ENCODE data around the gene MYO1G. TPM values are rescaled to one million over a fixed set of nuclear protein-coding genes. Genes with fewer than 3 reads are reported as not detected.
A peak's percentile ranks its signal among the peaks of the same experiment; 100 is the strongest.

The MYO1G gene
- total and polyA plus RNA-seq, 9 of the 15 experiments (the other 6 are each of a cell fraction or from before 2014, with no cell fraction given) = 0.03 to 0.62 (median 0.13) TPM; not detected in 1

DNA sequence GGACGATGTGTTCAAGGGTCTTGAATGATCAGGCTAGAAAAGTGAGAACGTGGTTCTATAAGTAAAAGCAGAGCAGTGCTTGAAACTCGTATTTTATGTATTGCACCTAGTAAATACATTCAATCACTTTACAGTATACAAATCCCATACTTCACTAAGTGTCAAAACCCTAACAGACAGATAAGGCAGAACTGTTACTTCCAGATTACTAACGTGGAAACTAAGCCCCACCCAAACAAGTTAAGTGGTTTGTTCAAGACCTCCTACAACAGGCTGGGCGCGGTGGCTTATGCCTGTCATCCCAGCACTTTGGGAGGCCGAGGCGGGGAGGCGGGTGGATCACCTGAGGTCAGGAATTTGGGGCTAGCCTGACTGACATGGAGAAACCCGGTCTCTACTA, 9.2 kb upstream of the MYO1G start (continued):
- TF ChIP-seq, protein P1, sequence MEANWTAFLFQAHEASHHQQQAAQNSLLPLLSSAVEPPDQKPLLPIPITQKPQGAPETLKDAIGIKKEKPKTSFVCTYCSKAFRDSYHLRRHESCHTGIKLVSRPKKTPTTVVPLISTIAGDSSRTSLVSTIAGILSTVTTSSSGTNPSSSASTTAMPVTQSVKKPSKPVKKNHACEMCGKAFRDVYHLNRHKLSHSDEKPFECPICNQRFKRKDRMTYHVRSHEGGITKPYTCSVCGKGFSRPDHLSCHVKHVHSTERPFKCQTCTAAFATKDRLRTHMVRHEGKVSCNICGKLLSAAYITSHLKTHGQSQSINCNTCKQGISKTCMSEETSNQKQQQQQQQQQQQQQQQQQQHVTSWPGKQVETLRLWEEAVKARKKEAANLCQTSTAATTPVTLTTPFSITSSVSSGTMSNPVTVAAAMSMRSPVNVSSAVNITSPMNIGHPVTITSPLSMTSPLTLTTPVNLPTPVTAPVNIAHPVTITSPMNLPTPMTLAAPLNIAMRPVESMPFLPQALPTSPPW (CRISPR knock-in tag; IDR thresholded peaks at IDR 0.05) = peak; percentile 37
- TF ChIP-seq ZNF3 (CRISPR knock-in tag; IDR thresholded peaks at IDR 0.05) (no peak), MYC (IDR thresholded peaks at IDR 0.05; ENCODE audit: low read depth, low read length) (0 out of 2 replicates have a peak, but pooled peaks have one; percentile 24), MYC (CRISPR knock-in tag; IDR thresholded peaks at IDR 0.05; ENCODE audit: borderline replicate concordance, low read depth) (no peak), RBM25 (IDR thresholded peaks at IDR 0.05; ENCODE audit: low read depth, low read length, severe bottlenecking) (no peak), POLR2B (IDR thresholded peaks at IDR 0.05; ENCODE audit: low read depth, partially characterized antibody) (no peak), SAFB2 (IDR thresholded peaks at IDR 0.05; ENCODE audit: borderline replicate concordance, low read depth, low read length, severe bottlenecking) (no peak), ZNF354B (CRISPR knock-in tag; IDR thresholded peaks at IDR 0.05) (no peak), EP300 (IDR thresholded peaks at IDR 0.05; ENCODE audit: low read length) (peak; percentile 79), RUNX1 (IDR thresholded peaks at IDR 0.05; ENCODE audit: low read depth) (no peak), ZBTB1 (CRISPR knock-in tag; IDR thresholded peaks at IDR 0.05; ENCODE audit: borderline replicate concordance, low read depth) (no peak), HDAC3 (IDR thresholded peaks at IDR 0.05; ENCODE audit: borderline replicate concordance, partially characterized antibody) (peak; percentile 83), IFI16 (CRISPR knock-in tag; IDR thresholded peaks at IDR 0.05) (no peak), POLR2H (tag; IDR thresholded peaks at IDR 0.05; ENCODE audit: low read depth) (no peak), DPF2 (IDR thresholded peaks at IDR 0.05) (peak; percentile 84; the same call in 1 of the 2 replicates)
- TF ChIP-seq, protein P2, sequence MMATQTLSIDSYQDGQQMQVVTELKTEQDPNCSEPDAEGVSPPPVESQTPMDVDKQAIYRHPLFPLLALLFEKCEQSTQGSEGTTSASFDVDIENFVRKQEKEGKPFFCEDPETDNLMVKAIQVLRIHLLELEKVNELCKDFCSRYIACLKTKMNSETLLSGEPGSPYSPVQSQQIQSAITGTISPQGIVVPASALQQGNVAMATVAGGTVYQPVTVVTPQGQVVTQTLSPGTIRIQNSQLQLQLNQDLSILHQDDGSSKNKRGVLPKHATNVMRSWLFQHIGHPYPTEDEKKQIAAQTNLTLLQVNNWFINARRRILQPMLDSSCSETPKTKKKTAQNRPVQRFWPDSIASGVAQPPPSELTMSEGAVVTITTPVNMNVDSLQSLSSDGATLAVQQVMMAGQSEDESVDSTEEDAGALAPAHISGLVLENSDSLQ (IDR thresholded peaks at IDR 0.05) = peak; percentile 88
- TF ChIP-seq, protein P3, sequence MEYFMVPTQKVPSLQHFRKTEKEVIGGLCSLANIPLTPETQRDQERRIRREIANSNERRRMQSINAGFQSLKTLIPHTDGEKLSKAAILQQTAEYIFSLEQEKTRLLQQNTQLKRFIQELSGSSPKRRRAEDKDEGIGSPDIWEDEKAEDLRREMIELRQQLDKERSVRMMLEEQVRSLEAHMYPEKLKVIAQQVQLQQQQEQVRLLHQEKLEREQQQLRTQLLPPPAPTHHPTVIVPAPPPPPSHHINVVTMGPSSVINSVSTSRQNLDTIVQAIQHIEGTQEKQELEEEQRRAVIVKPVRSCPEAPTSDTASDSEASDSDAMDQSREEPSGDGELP (CRISPR knock-in tag; IDR thresholded peaks at IDR 0.05; ENCODE audit: borderline replicate concordance) = peak; percentile 37; the same call in 1 of the 2 replicates
- TF ChIP-seq, protein P4, sequence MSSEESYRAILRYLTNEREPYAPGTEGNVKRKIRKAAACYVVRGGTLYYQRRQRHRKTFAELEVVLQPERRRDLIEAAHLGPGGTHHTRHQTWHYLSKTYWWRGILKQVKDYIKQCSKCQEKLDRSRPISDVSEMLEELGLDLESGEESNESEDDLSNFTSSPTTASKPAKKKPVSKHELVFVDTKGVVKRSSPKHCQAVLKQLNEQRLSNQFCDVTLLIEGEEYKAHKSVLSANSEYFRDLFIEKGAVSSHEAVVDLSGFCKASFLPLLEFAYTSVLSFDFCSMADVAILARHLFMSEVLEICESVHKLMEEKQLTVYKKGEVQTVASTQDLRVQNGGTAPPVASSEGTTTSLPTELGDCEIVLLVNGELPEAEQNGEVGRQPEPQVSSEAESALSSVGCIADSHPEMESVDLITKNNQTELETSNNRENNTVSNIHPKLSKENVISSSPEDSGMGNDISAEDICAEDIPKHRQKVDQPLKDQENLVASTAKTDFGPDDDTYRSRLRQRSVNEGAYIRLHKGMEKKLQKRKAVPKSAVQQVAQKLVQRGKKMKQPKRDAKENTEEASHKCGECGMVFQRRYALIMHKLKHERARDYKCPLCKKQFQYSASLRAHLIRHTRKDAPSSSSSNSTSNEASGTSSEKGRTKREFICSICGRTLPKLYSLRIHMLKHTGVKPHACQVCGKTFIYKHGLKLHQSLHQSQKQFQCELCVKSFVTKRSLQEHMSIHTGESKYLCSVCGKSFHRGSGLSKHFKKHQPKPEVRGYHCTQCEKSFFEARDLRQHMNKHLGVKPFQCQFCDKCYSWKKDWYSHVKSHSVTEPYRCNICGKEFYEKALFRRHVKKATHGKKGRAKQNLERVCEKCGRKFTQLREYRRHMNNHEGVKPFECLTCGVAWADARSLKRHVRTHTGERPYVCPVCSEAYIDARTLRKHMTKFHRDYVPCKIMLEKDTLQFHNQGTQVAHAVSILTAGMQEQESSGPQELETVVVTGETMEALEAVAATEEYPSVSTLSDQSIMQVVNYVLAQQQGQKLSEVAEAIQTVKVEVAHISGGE (CRISPR knock-in tag; IDR thresholded peaks at IDR 0.05) = peak in 1 of 3 experiments; percentile 56; a peak in 1 of 6 replicates
- TF ChIP-seq, protein P5, sequence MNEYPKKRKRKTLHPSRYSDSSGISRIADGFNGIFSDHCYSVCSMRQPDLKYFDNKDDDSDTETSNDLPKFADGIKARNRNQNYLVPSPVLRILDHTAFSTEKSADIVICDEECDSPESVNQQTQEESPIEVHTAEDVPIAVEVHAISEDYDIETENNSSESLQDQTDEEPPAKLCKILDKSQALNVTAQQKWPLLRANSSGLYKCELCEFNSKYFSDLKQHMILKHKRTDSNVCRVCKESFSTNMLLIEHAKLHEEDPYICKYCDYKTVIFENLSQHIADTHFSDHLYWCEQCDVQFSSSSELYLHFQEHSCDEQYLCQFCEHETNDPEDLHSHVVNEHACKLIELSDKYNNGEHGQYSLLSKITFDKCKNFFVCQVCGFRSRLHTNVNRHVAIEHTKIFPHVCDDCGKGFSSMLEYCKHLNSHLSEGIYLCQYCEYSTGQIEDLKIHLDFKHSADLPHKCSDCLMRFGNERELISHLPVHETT (CRISPR knock-in tag; conservative IDR thresholded peaks at IDR 0.05 in 1 of 2, IDR thresholded peaks at IDR 0.05 in 1 of 2) = 0 out of 4 replicates have a peak, but pooled peaks of 1 of the 2 experiments have one; percentile 46
